ENCODE measurements around the gene MEIS1.

DNA sequence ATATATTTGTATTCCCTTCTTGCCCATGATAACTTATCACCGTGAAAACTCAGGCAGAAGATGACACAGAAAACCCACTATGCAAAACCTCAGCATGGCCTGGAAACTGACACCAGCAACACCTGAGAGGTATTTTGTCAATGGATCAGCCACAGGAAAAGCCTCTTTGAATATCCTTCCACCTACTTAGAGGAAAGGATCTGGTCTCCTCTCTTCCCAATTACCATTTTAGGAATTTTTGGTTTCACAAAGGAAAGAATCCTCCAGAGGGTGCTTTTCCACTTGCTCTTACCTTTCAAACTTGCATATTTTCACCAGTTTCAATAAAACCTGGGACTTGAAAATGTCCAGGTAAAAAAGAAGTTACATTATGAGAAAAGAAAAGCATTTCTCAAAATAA, 20.0 kb upstream of the MEIS1 start:
- no peak for TF ChIP-seq POLR2A (IDR thresholded peaks at IDR 0.05; ENCODE audit: low read depth, low read length)
- no peak for TF ChIP-seq POLR2AphosphoS5 (IDR thresholded peaks at IDR 0.05; ENCODE audit: low read depth, low read length)
- TF ChIP-seq TAF1 (IDR thresholded peaks at IDR 0.05; ENCODE audit: borderline replicate concordance, low read depth, low read length): no peak

Data from GM12892 (cell line).